Astrocyte (in vitro differentiated cells and primary cell): ENCODE results near the gene PSMD4. TPM values are rescaled to one million over a fixed set of nuclear protein-coding genes. Genes with fewer than 3 reads are reported as not detected.
A peak's percentile ranks its signal among the peaks of the same experiment; 100 is the strongest.

Source experiments
- DNase-seq: peaks from one replicate; pipeline ENCODE4 v3.0.0-alpha.2; 2010; ENCODE audit warnings: low read depth
- FAIRE-seq: peaks from 2 replicates; lab custom pipeline; 2011; peaks lifted over from hg19 to GRCh38; lab: Jason Lieb, UNC
- H2AFZ ChIP-seq: 2 replicates; pipeline ENCODE4 v1.6.0; 2012; ENCODE audit warnings: low read depth, low read length, inconsistent platforms
- H3K27ac ChIP-seq: 2 replicates; pipeline ENCODE4 v1.5.1; 2011; ENCODE audit warnings: low read depth, low read length, inconsistent platforms
- H3K27me3 ChIP-seq: 2 replicates; pipeline ENCODE4 v1.6.0; 2011; ENCODE audit warnings: low read length, inconsistent platforms; ENCODE audit not compliant: insufficient read depth
- H3K36me3 ChIP-seq: 2 replicates; pipeline ENCODE4 v1.5.1; 2011; ENCODE audit warnings: low read length, inconsistent platforms; ENCODE audit not compliant: insufficient read depth
- H3K4me1 ChIP-seq: 2 replicates; pipeline ENCODE4 v1.5.1; 2011; ENCODE audit warnings: low read length, inconsistent platforms; ENCODE audit not compliant: insufficient read depth
- H3K4me2 ChIP-seq: 2 replicates; pipeline ENCODE4 v1.6.0; 2012; ENCODE audit warnings: low read length, inconsistent platforms
- H3K4me3 ChIP-seq: 2 replicates; pipeline ENCODE4 v1.5.1; 2011; ENCODE audit warnings: low read depth, mild to moderate bottlenecking, low read length, inconsistent platforms; ENCODE audit not compliant: insufficient read depth
- H3K79me2 ChIP-seq: 2 replicates; pipeline ENCODE4 v1.6.0; 2012; ENCODE audit warnings: mild to moderate bottlenecking, low read length, inconsistent platforms; ENCODE audit not compliant: insufficient read depth
- H3K9ac ChIP-seq: 2 replicates; pipeline ENCODE4 v1.6.0; 2012; ENCODE audit warnings: mild to moderate bottlenecking, low read length, inconsistent platforms
- H3K9me3 ChIP-seq: 2 replicates; pipeline ENCODE4 v1.5.1; 2012; ENCODE audit warnings: low read depth, mild to moderate bottlenecking, low read length, inconsistent platforms; ENCODE audit not compliant: insufficient read depth
- H4K20me1 ChIP-seq: 2 replicates; pipeline ENCODE4 v1.6.0; 2012; ENCODE audit warnings: low read length, inconsistent platforms; ENCODE audit not compliant: insufficient read depth
- H3K27ac Mint-ChIP-seq: one replicate; pipeline ENCODE4 v1.8.0; 2021; ENCODE audit warnings: mild to moderate bottlenecking, mixed read lengths; ENCODE audit not compliant: unreplicated experiment
- H3K27me3 Mint-ChIP-seq: one replicate; pipeline ENCODE4 v1.8.0; 2021; ENCODE audit warnings: low read depth, mixed read lengths; ENCODE audit not compliant: unreplicated experiment
- H3K36me3 Mint-ChIP-seq: one replicate; pipeline ENCODE4 v1.8.0; 2021; ENCODE audit warnings: low read depth, mixed read lengths; ENCODE audit not compliant: unreplicated experiment
- H3K4me1 Mint-ChIP-seq: one replicate; pipeline ENCODE4 v1.8.0; 2021; ENCODE audit warnings: low read depth, mixed read lengths; ENCODE audit not compliant: unreplicated experiment
- H3K4me3 Mint-ChIP-seq: one replicate; pipeline ENCODE4 v1.8.0; 2021; ENCODE audit warnings: mild to moderate bottlenecking, moderate library complexity, mixed read lengths; ENCODE audit not compliant: unreplicated experiment
- H3K9me3 Mint-ChIP-seq: one replicate; pipeline ENCODE4 v1.8.0; 2021; ENCODE audit warnings: mild to moderate bottlenecking, mixed read lengths; ENCODE audit not compliant: unreplicated experiment
- CTCF ChIP-seq: IDR thresholded peaks from 2 replicates; pipeline ENCODE4 v1.5.1; 2011; ENCODE audit warnings: low read depth, mild to moderate bottlenecking, inconsistent platforms, low read length, moderate library complexity; ENCODE audit not compliant: insufficient read depth
- EZH2 ChIP-seq: IDR thresholded peaks from 2 replicates; pipeline ENCODE4 v1.6.1; 2012; ENCODE audit warnings: mild to moderate bottlenecking, low read length, inconsistent platforms; ENCODE audit not compliant: insufficient read depth
- total RNA-seq: library from RNA; stranded (reverse); gene quantifications from 2 replicates; pipeline ENCODE4 v1.2.1, GENCODE V29; 2021

The PSMD4 gene
- total RNA-seq, 1 donor from 2014 or later, result 171 TPM

GRCh38 chr1:151255381-151255780 lies 847 bp downstream of the PSMD4 start:
- no peak for TF ChIP-seq EZH2
- no peak for TF ChIP-seq CTCF
- FAIRE-seq (no peak), DNase-seq (peak; percentile 5)
- Histone ChIP-seq H3K27ac (peak overlapping the region; percentile 90), H3K36me3 (peaks cover 3% of the 10 kb centered on the region), H3K9ac (peak overlapping the region; percentile 96), H3K27me3 (no peaks in the 10 kb centered on the region), H2AFZ (no peak overlapping the region), H3K79me2 (peaks cover 60% of the 10 kb centered on the region), H4K20me1 (peaks cover 45% of the 10 kb centered on the region), H3K4me1 (peaks cover 7% of the 10 kb centered on the region), H3K9me3 (no peaks in the 10 kb centered on the region), H3K4me3 (peak overlapping the region; percentile 91), H3K4me2 (peak overlapping the region; percentile 97)
- peaks cover 16% of the 10 kb centered on the region for H3K4me1 Mint-ChIP-seq
- no peaks in the 10 kb centered on the region for H3K27me3 Mint-ChIP-seq
- no peaks in the 10 kb centered on the region for H3K9me3 Mint-ChIP-seq
- H3K4me3 Mint-ChIP-seq, result peak overlapping the region; percentile 88
- H3K27ac Mint-ChIP-seq, result peak overlapping the region; percentile 67
- H3K36me3 Mint-ChIP-seq, result peaks cover 4% of the 10 kb centered on the region

- Histone ChIP-seq H3K79me2 (peaks cover 84% of the 10 kb centered on the region), H3K36me3 (peaks cover 6% of the 10 kb centered on the region), H3K4me1 (peaks cover 7% of the 10 kb centered on the region), H3K4me2 (no peak overlapping the region), H3K27me3 (no peaks in the 10 kb centered on the region), H3K4me3 (no peak overlapping the region), H3K27ac (no peak overlapping the region), H3K9ac (no peak overlapping the region), H4K20me1 (peaks cover 61% of the 10 kb centered on the region), H2AFZ (no peak overlapping the region), H3K9me3 (no peaks in the 10 kb centered on the region)
- Mint-ChIP-seq H3K27me3 (no peaks in the 10 kb centered on the region), H3K27ac (no peak overlapping the region), H3K9me3 (no peaks in the 10 kb centered on the region), H3K36me3 (peaks cover 11% of the 10 kb centered on the region), H3K4me3 (no peak overlapping the region), H3K4me1 (peaks cover 14% of the 10 kb centered on the region)
- TF ChIP-seq CTCF, result no peak
- no peak for TF ChIP-seq EZH2
- DNase-seq, result no peak
- FAIRE-seq, result no peak
Observed at GRCh38 chr1:151259351-151259750, 4.8 kb downstream of the PSMD4 start.

- H3K79me2 ChIP-seq, result peaks cover 23% of the 10 kb centered on the region
- H3K27me3 ChIP-seq, result no peaks in the 10 kb centered on the region
- FAIRE-seq (no peak), DNase-seq (no peak)
- Mint-ChIP-seq H3K4me1 (peaks cover 4% of the 10 kb centered on the region), H3K9me3 (no peaks in the 10 kb centered on the region), H3K4me3 (no peak overlapping the region), H3K27me3 (no peaks in the 10 kb centered on the region), H3K36me3 (peaks cover 25% of the 10 kb centered on the region), H3K27ac (no peak overlapping the region)
- no peak overlapping the region for H3K4me3 ChIP-seq
- no peak overlapping the region for H3K27ac ChIP-seq
- no peaks in the 10 kb centered on the region for H3K4me1 ChIP-seq
- H3K9me3 ChIP-seq, result no peaks in the 10 kb centered on the region
- no peak for TF ChIP-seq EZH2
- no peak for TF ChIP-seq CTCF
- H4K20me1 ChIP-seq, result peaks cover 15% of the 10 kb centered on the region
- H3K9ac ChIP-seq, result no peak overlapping the region
- no peak overlapping the region for H2AFZ ChIP-seq
- H3K36me3 ChIP-seq, result peaks cover 31% of the 10 kb centered on the region
- H3K4me2 ChIP-seq, result no peak overlapping the region
Observed at GRCh38 chr1:151265446-151266236, 11.1 kb downstream of the PSMD4 start.
